ENCODE measurements around the gene FBXW4. TPM values are rescaled to one million over a fixed set of nuclear protein-coding genes. Genes with fewer than 3 reads are reported as not detected.

Gene FBXW4
- total and polyA plus RNA-seq, 4 donors, result 28.0 to 65.6 (median 54.5) TPM

DNA sequence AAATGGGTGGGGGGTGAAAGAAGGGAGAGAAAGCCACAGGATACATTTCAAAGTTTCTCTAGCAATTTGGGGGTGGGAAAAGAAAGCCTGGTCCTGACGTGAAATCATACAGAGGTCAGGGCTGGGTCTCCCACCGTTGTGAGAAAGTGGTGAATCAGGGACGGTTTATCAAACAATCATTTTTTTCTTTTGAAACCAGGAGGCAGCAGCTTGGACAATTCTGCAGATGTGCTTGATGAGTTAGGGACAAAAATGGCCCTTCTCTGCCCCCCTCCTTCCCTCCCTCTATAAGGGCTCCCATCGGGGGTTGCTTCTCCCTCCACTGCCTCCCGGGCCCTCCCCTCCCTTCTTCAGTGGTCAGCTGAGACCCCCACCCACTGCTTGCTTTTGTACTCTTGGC, 43.6 kb downstream of the FBXW4 start:
- Histone ChIP-seq H3K9ac (ENCODE audit: insufficient read depth in 1 of 2, low read length in 2 of 2) (no peak overlapping the region), H3K27me3 (ENCODE audit: control insufficient read depth in 3 of 3, insufficient read depth in 3 of 3, low read length in 2 of 3) (no peaks in the 10 kb centered on the region), H3K36me3 (ENCODE audit: control insufficient read depth in 4 of 4, insufficient read depth in 4 of 4, low read length in 4 of 4) (peaks cover 4 to 28% (median 18%) of the 10 kb centered on the region in 4 donors), H3K27ac (ENCODE audit: low read depth in 1 of 2, low read length in 1 of 2) (no peak overlapping the region), H3K9me3 (ENCODE audit: control insufficient read depth in 4 of 4, insufficient read depth in 3 of 4, low read length in 3 of 4) (no peaks in the 10 kb centered on the region), H3K4me3 (no peak overlapping the region), H3K4me1 (ENCODE audit: control insufficient read depth in 5 of 5, insufficient read depth in 5 of 5, low read length in 5 of 5) (peaks cover 0 to 2% (median 0%) of the 10 kb centered on the region in 5 donors)
- TF ChIP-seq, protein P1, sequence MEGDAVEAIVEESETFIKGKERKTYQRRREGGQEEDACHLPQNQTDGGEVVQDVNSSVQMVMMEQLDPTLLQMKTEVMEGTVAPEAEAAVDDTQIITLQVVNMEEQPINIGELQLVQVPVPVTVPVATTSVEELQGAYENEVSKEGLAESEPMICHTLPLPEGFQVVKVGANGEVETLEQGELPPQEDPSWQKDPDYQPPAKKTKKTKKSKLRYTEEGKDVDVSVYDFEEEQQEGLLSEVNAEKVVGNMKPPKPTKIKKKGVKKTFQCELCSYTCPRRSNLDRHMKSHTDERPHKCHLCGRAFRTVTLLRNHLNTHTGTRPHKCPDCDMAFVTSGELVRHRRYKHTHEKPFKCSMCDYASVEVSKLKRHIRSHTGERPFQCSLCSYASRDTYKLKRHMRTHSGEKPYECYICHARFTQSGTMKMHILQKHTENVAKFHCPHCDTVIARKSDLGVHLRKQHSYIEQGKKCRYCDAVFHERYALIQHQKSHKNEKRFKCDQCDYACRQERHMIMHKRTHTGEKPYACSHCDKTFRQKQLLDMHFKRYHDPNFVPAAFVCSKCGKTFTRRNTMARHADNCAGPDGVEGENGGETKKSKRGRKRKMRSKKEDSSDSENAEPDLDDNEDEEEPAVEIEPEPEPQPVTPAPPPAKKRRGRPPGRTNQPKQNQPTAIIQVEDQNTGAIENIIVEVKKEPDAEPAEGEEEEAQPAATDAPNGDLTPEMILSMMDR (IDR thresholded peaks at IDR 0.05; ENCODE audit: control extremely low read depth, extremely low read depth), result no peak
- DNase-seq, result no peak
- 83 to 84% methylated on average over 5 of the region's 5 CpGs for WGBS, 2 donors
- no peak for ATAC-seq (ENCODE audit: insufficient read depth, low FRiP score)

DNA sequence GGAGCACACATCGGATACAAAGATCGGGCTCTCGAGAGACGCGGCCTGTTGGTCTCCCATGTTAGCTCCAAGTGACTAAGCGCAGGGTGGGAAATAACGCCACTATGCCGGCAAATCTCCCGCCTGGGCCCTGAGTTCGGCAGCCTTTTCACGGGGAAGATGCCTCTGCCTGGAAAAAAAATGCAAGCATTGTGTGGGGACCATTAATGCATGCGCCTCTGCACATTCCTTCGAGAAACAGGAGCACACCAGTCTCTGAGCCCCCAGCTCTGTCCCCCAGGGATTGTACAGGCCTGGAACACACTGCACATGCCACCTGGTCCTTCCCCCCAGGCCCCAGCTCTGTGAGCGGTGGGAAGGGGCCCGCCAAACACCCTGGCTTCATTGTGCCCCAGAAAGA, 44.1 kb downstream of the FBXW4 start:
- Histone ChIP-seq H3K9me3 (ENCODE audit: control insufficient read depth in 4 of 4, insufficient read depth in 3 of 4, low read length in 3 of 4) (no peaks in the 10 kb centered on the region), H3K9ac (ENCODE audit: insufficient read depth in 1 of 2, low read length in 2 of 2) (no peak overlapping the region), H3K27me3 (ENCODE audit: control insufficient read depth in 3 of 3, insufficient read depth in 3 of 3, low read length in 2 of 3) (no peaks in the 10 kb centered on the region), H3K36me3 (ENCODE audit: control insufficient read depth in 4 of 4, insufficient read depth in 4 of 4, low read length in 4 of 4) (peaks cover 4 to 29% (median 20%) of the 10 kb centered on the region in 4 donors), H3K27ac (ENCODE audit: low read depth in 1 of 2, low read length in 1 of 2) (no peak overlapping the region), H3K4me1 (ENCODE audit: control insufficient read depth in 5 of 5, insufficient read depth in 5 of 5, low read length in 5 of 5) (peaks cover 0 to 3% (median 0%) of the 10 kb centered on the region in 5 donors), H3K4me3 (no peak overlapping the region)
- TF ChIP-seq, protein P1 (IDR thresholded peaks at IDR 0.05; ENCODE audit: control extremely low read depth, extremely low read depth), result no peak
- DNase-seq, result no peak
- ATAC-seq (ENCODE audit: insufficient read depth, low FRiP score), result no peak
- WGBS, 2 donors, result 94 to 97% methylated on average over 15 of the region's 15 CpGs

DNA sequence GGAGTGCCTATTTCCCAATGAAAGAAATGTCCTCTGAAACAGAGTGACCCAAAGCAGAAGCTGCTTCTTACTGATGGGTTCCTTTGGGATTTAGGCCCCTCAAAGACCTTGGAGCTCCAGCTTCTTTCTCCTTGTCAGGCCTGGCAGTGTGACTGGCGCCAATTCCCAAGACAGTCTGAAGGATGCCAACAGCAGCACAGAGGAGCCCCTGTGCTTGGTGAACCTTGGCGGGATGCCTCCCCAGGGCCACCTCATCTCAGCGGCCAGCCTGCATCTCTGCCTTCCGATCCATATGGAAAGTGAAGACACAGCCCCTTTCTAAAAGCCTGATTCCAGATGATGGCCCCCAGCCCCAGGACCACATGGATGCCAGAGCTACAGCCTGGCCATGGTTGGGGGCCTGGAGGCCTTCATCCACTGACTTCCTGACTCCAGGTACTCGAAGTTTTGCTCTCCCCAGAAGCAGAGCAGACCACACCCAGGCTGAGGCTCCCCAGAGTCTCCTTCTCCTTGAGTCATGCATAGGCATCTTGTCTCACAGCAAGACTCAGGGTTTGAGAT, 45.4 kb downstream of the FBXW4 start:
- no peak overlapping the region for H3K27ac ChIP-seq (ENCODE audit: low read depth in 1 of 2, low read length in 1 of 2)
- no peaks in the 10 kb centered on the region for H3K9me3 ChIP-seq (ENCODE audit: control insufficient read depth in 4 of 4, insufficient read depth in 3 of 4, low read length in 3 of 4)
- H3K36me3 ChIP-seq (ENCODE audit: control insufficient read depth in 4 of 4, insufficient read depth in 4 of 4, low read length in 4 of 4), result peaks cover 0 to 31% (median 20%) of the 10 kb centered on the region in 4 donors
- 91 to 93% methylated on average over 5 of the region's 5 CpGs for WGBS, 2 donors
- TF ChIP-seq, protein P1 (IDR thresholded peaks at IDR 0.05; ENCODE audit: control extremely low read depth, extremely low read depth), result no peak
- H3K4me3 ChIP-seq, result no peak overlapping the region
- no peak overlapping the region for H3K9ac ChIP-seq (ENCODE audit: insufficient read depth in 1 of 2, low read length in 2 of 2)
- ATAC-seq (ENCODE audit: insufficient read depth, low FRiP score), result no peak
- no peaks in the 10 kb centered on the region for H3K27me3 ChIP-seq (ENCODE audit: control insufficient read depth in 3 of 3, insufficient read depth in 3 of 3, low read length in 2 of 3)
- peaks cover 0 to 3% (median 0%) of the 10 kb centered on the region in 5 donors for H3K4me1 ChIP-seq (ENCODE audit: control insufficient read depth in 5 of 5, insufficient read depth in 5 of 5, low read length in 5 of 5)
- DNase-seq, result no peak

DNA sequence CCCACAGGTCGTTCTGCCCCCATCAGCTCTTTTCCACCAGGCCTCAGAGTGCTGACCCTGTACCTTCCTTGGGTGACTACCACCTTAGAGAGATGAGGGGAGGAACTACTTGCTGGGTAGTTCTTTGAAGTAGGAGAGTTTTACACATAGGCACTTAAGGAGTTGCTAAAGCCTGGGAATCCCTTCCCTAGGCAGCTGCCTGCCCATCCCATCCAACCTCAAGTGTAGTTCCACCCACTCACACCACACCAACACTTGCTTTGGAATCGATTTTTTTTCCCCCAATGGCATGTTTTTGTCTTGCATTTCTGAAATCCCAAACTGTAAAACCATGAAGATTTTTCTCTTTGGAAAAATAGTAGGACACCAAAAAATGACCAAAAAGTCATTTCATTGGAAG, 47.7 kb downstream of the FBXW4 start:
- Histone ChIP-seq H3K27me3 (ENCODE audit: control insufficient read depth in 3 of 3, insufficient read depth in 3 of 3, low read length in 2 of 3) (no peaks in the 10 kb centered on the region), H3K4me1 (ENCODE audit: control insufficient read depth in 5 of 5, insufficient read depth in 5 of 5, low read length in 5 of 5) (peaks cover 0 to 3% (median 0%) of the 10 kb centered on the region in 5 donors), H3K9ac (ENCODE audit: insufficient read depth in 1 of 2, low read length in 2 of 2) (no peak overlapping the region), H3K4me3 (no peak overlapping the region), H3K9me3 (ENCODE audit: control insufficient read depth in 4 of 4, insufficient read depth in 3 of 4, low read length in 3 of 4) (no peaks in the 10 kb centered on the region), H3K36me3 (ENCODE audit: control insufficient read depth in 4 of 4, insufficient read depth in 4 of 4, low read length in 4 of 4) (peaks cover 0 to 36% (median 19%) of the 10 kb centered on the region in 4 donors), H3K27ac (ENCODE audit: low read depth in 1 of 2, low read length in 1 of 2) (no peak overlapping the region)
- TF ChIP-seq, protein P1 (IDR thresholded peaks at IDR 0.05; ENCODE audit: control extremely low read depth, extremely low read depth), result no peak
- no peak for ATAC-seq (ENCODE audit: insufficient read depth, low FRiP score)
- WGBS, 2 donors, result 84 to 93% methylated on average over 2 of the region's 2 CpGs
- DNase-seq, result no peak

All from lung (tissue), 12 donors.